Vagina (tissue), 2 donors: Measurements from ENCODE around the gene SSTR1. TPM values are rescaled to one million over a fixed set of nuclear protein-coding genes. Genes with fewer than 3 reads are reported as not detected.

Source experiments
- DNase-seq, 2 donors: peaks; one replicate each; pipeline ENCODE4 v3.0.0-alpha.2; 2017; ENCODE audit errors: extremely low spot score in 2 of 2
- H3K27ac ChIP-seq: fragments of 200-600 bp; sonication (generic); one replicate; pipeline ENCODE4 v1.5.1; 2019
- H3K27me3 ChIP-seq: fragments of 200-600 bp; sonication (generic); one replicate; pipeline ENCODE4 v1.5.1; 2019
- H3K36me3 ChIP-seq, 2 donors: fragments of 200-600 bp; sonication (generic); one replicate each; pipeline ENCODE4 v1.5.1; 2017 to 2019
- H3K4me1 ChIP-seq: fragments of 200-600 bp; sonication (generic); one replicate; pipeline ENCODE4 v1.5.1; 2019
- H3K4me3 ChIP-seq, 2 donors: fragments of 200-600 bp; sonication (generic); 1 replicate in 1 of 2; 2 replicates in 1 of 2; pipeline ENCODE4 v1.5.1; 2016 to 2019
- H3K9me3 ChIP-seq: fragments of 200-600 bp; sonication (generic); one replicate; pipeline ENCODE4 v1.5.1; 2019
- POLR2A ChIP-seq, 2 donors: fragments of 450-650 bp; IDR thresholded peaks; one replicate each; pipeline ENCODE4 v1.6.1; 2017; ENCODE audit warnings: antibody characterized with exemption in 2 of 2, mild to moderate bottlenecking in 2 of 2, moderate library complexity in 2 of 2
- POLR2AphosphoS5 ChIP-seq, 2 donors: sonication (generic); formaldehyde crosslinking; IDR thresholded peaks; one replicate each; pipeline ENCODE4 v1.9.0; 2017; ENCODE audit warnings: antibody characterized with exemption in 2 of 2, mild to moderate bottlenecking in 2 of 2, low read depth in 1 of 2; ENCODE audit not compliant: insufficient read depth in 1 of 2
- intact Hi-C: fragments of 100-400 bp; cut with DNase I; formaldehyde crosslinking; loops from one replicate; pipeline ENCODE4 v1.15.1; 2023
- total RNA-seq: library from RNA; depleted of rRNA; stranded (reverse); fragments of >200 nt; gene quantifications from one replicate; pipeline ENCODE4 v1.2.3, GENCODE V29; 2016
- TF ChIP-seq, protein P1 (sequence below), 3 experiments: fragments of 450-650 bp in 2 of 3; fragments of 200-600 bp in 1 of 3; sonication (generic) in 1 of 3; IDR thresholded peaks; one replicate each; pipeline ENCODE4 v1.5.1; 2017 to 2019; ENCODE audit warnings: antibody characterized with exemption in 3 of 3, mild to moderate bottlenecking in 2 of 3, moderate library complexity in 2 of 3

SSTR1 gene
- total RNA-seq, 1 donor from 2014 or later: 1.2 TPM

DNA sequence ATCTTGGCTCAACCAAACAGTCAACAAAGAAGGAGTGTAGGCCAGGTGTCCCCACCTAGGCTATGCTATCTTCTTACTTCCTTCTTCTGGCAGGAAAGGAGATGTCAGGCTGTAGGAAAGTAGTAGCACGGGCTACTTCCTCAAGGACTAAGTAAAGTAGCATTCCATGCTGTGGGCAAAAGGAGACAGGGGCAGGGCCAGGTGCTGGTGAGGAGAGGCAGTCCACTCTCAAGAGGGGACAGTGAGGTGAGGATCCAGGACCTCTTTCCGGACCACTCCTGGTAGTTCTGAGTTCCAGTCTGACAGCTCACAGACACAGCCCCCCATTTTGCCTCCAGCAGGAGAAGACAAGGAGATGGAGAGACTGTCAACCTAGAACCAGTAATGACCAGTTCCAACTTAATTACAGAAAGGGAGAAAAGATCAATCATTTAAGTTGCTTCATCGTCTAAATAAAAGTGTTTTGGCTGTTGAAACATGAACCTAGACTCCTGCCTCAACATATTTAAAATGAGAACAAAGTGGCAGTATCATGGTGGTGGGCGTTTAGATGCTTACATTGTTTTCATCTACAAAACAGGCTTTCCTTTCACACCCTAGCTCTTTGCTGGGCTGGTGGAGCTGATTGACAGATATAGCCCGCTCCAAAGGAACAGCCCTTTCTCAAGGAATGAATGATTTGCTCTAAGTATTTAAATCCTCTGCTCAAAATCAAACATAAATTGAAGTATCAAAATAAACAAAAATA is 5.1 kb upstream of the SSTR1 start:
- DNase-seq: no peak
- Histone ChIP-seq H3K27me3 (no peaks in the 10 kb centered on the region), H3K4me1 (peaks cover under 1% of the 10 kb centered on the region), H3K4me3 (no peak overlapping the region), H3K36me3 (no peaks in the 10 kb centered on the region), H3K27ac (no peak overlapping the region), H3K9me3 (no peaks in the 10 kb centered on the region)
- TF ChIP-seq, protein P1, sequence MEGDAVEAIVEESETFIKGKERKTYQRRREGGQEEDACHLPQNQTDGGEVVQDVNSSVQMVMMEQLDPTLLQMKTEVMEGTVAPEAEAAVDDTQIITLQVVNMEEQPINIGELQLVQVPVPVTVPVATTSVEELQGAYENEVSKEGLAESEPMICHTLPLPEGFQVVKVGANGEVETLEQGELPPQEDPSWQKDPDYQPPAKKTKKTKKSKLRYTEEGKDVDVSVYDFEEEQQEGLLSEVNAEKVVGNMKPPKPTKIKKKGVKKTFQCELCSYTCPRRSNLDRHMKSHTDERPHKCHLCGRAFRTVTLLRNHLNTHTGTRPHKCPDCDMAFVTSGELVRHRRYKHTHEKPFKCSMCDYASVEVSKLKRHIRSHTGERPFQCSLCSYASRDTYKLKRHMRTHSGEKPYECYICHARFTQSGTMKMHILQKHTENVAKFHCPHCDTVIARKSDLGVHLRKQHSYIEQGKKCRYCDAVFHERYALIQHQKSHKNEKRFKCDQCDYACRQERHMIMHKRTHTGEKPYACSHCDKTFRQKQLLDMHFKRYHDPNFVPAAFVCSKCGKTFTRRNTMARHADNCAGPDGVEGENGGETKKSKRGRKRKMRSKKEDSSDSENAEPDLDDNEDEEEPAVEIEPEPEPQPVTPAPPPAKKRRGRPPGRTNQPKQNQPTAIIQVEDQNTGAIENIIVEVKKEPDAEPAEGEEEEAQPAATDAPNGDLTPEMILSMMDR (IDR thresholded peaks at IDR 0.05): no peak
- TF ChIP-seq POLR2A (IDR thresholded peaks at IDR 0.05) (no peak), POLR2AphosphoS5 (IDR thresholded peaks at IDR 0.05; ENCODE audit: insufficient read depth in 1 of 2, low read depth in 1 of 2) (no peak)
- intact Hi-C loops: no loop called here

- TF ChIP-seq, protein P1 (IDR thresholded peaks at IDR 0.05): no peak
- TF ChIP-seq POLR2AphosphoS5 (IDR thresholded peaks at IDR 0.05; ENCODE audit: insufficient read depth in 1 of 2, low read depth in 1 of 2): no peak
- TF ChIP-seq POLR2A (IDR thresholded peaks at IDR 0.05): no peak
- Histone ChIP-seq H3K9me3 (no peaks in the 10 kb centered on the region), H3K4me3 (no peak overlapping the region), H3K27ac (no peak overlapping the region), H3K27me3 (no peaks in the 10 kb centered on the region), H3K4me1 (peaks cover 10% of the 10 kb centered on the region), H3K36me3 (no peaks in the 10 kb centered on the region)
- intact Hi-C loops: no loop called here
- no peak for DNase-seq
These were observed 3.6 kb upstream of the SSTR1 start for GRCh38 chr14:38203929-38204718.

- H3K4me1 ChIP-seq: peaks cover 16% of the 10 kb centered on the region
- DNase-seq: no peak
- H3K4me3 ChIP-seq: no peak overlapping the region
- no peaks in the 10 kb centered on the region for H3K9me3 ChIP-seq
- no peaks in the 10 kb centered on the region for H3K36me3 ChIP-seq
- intact Hi-C loops: no loop called here
- no peak for TF ChIP-seq POLR2AphosphoS5 (IDR thresholded peaks at IDR 0.05; ENCODE audit: insufficient read depth in 1 of 2, low read depth in 1 of 2)
- TF ChIP-seq POLR2A (IDR thresholded peaks at IDR 0.05): no peak
- TF ChIP-seq, protein P1 (IDR thresholded peaks at IDR 0.05): no peak
- no peak overlapping the region for H3K27ac ChIP-seq
- no peaks in the 10 kb centered on the region for H3K27me3 ChIP-seq
These were observed 3.0 kb upstream of the SSTR1 start for GRCh38 chr14:38204719-38205115.

- no peaks in the 10 kb centered on the region for H3K36me3 ChIP-seq
- no peak overlapping the region for H3K27ac ChIP-seq
- H3K27me3 ChIP-seq: no peaks in the 10 kb centered on the region
- no peak overlapping the region for H3K4me3 ChIP-seq
- no peaks in the 10 kb centered on the region for H3K9me3 ChIP-seq
- intact Hi-C loops: no loop called here
- TF ChIP-seq, protein P1 (IDR thresholded peaks at IDR 0.05): no peak
- TF ChIP-seq POLR2AphosphoS5 (IDR thresholded peaks at IDR 0.05; ENCODE audit: insufficient read depth in 1 of 2, low read depth in 1 of 2): no peak
- H3K4me1 ChIP-seq: peaks cover 21% of the 10 kb centered on the region
- no peak for DNase-seq
These were observed 2.4 kb upstream of the SSTR1 start for GRCh38 chr14:38205119-38205813.
